Activated CD4-positive, alpha-beta T cell treated with anti-CD3 and anti-CD28 coated beads, Interleukin-2, amount 50 U/mL, for 4 hours (primary cell): ENCODE measurements around the gene C19orf33.

Source experiments
- DNase-seq, 2 experiments: peaks; one replicate each; pipeline ENCODE4 v3.0.0-alpha.2; 2020

The C19orf33 gene

GRCh38 chr19:38346837-38347236 lies 42.8 kb downstream of the C19orf33 start:
- DNase-seq: no peak

- no peak for DNase-seq
Measured at GRCh38 chr19:38350883-38351282, 46.8 kb downstream of the C19orf33 start.

- no peak for DNase-seq
Measured at GRCh38 chr19:38351865-38352395, 47.9 kb downstream of the C19orf33 start.

- no peak for DNase-seq
Measured at GRCh38 chr19:38352611-38353010, 48.6 kb downstream of the C19orf33 start.
